HG03196 (cell line): ENCODE results near the gene AKT3.

Experiments
- ATAC-seq: cut with Tn5 transposase; IDR thresholded peaks from one replicate; pipeline ENCODE4 v1.9.1; 2021; ENCODE audit not compliant: unreplicated experiment

The AKT3 gene

DNA sequence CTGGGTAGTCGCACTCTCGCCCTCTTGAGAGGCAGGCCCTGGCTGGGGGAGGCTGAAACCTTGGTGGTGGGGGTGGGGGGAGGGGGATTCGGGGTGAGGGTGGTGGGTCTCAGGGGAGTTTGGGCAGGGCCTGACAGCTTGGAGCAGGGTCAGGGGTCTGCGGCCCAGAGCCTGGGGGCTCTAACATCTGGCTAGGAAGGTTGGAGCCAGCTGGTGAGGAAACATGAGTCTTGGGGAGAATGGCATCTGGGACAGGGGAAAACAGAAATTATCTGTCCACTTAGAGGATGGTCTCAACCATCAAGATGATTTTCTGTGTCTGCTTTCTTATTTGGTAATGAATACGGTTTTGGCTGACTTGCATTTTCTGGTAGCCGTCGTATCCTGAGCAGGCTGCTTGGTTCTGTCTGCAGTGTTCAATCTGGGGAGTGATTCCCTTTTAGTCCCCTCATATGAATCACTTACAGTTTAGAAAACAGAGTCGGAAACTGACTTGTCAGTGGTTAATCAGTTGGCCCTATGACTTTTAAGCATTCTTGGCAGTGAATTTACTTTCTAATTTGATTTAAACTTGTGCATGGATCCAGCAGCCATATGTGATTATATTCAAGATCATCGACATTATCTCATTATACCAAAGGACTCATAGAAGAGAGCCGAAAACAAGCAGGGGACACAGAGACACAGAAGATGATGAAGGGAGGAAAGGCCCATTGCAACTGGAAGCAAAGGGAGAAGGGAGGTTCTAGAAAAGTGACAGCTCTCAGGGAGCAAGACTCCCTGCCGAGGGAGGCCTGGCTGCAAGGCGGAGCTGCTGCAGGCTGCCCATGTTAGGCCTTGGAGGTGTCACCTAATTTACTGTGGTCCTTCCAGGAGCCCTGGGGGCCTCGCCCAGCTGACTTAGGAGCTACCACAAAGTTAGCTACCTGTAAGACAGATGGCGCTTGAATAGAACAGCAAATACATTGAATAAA lies 356.6 kb downstream of the AKT3 start:
- no peak for ATAC-seq

DNA sequence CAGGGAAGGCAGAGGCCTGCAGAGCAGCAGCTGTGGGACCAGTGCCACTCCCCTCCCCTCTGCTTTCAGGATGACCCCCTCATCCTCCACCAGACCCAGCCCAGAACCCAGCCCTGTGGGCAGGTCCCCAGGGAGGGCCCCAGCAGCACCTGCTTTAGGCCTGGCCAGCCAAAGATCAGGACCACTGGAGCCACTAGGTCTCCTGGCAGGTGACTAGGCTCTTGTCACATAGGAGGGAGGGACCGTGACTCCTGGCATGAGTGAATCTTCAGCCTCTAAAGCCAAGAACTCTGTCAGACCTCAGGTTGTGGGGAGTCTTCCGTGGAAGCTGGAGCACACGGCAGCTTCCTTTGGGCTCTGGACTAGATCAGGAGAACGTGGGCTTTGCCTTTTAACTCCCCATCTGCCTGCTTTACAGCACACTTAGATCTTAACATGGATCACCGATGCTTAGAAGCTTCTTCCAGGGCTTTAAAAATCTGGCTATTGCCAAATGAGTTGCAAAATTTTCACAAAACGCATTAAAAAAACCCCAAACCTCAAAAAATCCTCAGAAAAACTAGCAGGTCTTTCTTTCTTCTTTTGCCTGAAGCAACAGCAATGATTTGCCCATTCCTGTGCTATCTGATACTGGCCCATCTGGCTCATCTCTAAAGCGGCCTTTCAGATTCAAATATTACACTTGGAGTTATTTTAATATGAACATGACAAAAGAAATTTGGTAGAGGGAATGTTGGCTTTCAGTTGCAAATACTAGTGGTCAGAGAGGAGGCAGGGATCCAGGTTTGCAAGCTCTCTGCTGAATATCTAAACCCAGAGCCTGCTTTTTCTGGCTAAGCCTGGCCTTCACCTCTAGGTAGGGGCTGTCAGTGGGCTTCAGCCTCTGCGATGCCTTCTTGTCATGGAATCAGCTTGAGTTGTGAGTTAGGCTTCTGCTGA lies 359.0 kb downstream of the AKT3 start:
- ATAC-seq: no peak

DNA sequence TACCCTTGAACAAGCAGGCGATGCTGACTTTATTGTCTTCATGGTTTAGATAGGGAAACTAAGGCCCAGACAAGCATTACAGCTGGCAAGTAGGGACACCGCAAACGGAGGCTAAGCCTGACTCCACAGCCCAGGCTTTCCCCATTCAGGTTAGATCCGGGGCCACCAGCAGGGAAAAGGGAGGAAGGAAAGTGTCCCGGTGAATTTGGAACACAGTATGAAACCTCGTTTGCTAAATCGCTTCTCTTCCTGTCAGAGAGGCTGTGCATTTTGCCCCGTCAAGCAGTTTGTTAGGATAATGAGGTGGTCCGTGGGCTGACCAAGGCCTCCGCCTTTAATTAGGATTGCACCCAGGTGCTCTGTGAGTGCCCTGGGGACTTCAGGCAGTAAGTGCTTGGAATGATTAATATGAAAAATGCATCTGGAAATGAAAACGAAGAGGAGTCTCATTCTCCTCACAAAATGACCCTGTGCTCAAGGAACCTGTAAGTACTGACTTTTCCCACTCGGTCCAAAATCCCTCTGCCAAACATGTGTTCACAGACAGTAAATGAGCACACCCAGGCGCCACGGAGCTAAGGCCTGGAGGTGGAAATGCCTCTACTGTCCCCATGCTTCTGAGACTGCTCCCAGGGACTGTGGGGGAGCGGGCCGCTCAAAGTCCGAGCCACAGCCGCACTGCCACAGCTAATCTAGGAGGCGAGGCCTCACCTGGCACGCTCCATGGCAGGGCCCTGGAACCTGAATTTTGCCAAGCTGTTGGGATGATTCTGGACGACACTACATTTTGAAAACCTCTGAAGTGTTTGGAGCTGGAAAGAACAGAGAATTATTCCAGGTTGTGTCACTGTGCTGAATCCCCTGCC lies 360.1 kb downstream of the AKT3 start:
- ATAC-seq: no peak

DNA sequence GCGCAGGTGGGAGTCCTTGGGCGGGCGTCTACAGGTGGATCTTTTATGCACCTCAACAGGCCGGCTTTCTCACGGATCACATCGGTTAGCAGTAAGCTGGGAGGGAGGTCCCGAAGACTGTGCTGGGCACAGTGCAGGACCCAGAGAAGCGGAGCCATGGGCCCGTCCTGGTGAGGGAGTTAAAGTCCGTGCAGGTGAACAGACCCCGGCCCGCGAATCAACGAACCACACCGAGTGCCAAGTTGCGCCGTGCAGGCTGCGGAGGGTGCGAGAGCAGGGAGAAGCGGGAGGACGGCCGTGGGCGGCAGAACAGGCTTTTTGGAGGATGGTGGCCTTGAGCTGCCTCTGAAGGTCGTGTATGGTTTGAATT lies 360.9 kb downstream of the AKT3 start:
- no peak for ATAC-seq

DNA sequence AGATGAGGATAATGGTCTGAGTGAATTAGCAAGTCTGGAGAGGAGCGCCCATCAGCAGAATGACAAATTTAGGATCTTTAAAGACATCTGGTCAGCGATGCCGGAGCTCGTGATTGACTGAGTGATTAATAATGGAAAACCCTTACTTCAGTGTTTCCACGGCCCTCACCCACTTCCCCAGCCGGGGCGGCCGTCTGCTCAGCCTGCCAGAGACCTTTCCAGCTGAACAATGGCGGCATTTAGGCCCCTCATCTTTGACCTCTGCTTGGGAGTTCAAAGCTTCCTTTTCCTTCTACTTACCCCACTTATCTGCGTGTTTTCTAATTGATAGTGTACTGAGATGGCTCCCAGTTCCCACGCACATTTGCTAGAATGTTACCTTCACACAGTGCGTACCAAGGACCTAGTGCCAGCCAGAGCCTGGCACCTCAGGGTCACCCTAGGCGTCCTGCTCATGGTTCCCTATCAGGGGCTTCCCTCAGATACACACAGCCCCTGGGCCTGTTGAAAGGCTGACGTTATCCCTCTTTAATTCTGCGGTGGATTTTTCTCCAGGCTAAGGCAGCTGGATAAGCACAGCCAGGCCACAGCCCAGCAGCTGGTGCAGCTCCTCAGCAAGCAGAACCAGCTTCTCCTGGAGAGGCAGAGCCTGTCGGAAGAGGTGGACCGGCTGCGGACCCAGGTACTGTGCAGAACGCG lies 361.4 kb downstream of the AKT3 start:
- no peak for ATAC-seq

DNA sequence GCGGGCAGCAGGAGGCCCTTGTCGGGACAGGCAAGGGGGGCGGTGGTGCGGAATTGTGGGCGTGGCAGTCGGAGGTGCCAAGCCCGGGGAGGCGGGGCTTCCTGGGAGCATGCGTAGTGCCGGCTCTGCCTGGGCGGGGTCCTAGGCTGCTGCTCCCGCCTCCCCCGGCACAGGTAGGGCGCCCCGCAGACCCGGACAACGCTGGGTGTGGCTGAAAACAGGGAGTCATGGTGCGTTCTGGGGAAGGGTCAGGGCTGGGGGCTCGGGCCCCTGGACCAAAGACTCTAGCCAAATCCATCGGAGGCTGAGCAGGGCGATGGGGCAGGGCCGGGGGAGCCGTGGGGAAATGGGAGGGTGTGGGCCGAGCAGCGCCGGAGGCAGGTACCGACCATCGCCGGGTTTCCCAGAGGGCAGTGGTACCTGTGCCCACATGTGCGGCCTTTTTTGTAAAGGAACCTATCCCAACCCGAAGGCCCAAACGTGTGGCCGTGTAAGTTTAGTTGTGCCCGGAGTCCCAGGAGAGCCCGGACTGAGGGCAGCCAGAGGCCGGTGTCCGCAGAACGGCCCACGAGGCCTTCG lies 362.3 kb downstream of the AKT3 start:
- ATAC-seq: no peak

DNA sequence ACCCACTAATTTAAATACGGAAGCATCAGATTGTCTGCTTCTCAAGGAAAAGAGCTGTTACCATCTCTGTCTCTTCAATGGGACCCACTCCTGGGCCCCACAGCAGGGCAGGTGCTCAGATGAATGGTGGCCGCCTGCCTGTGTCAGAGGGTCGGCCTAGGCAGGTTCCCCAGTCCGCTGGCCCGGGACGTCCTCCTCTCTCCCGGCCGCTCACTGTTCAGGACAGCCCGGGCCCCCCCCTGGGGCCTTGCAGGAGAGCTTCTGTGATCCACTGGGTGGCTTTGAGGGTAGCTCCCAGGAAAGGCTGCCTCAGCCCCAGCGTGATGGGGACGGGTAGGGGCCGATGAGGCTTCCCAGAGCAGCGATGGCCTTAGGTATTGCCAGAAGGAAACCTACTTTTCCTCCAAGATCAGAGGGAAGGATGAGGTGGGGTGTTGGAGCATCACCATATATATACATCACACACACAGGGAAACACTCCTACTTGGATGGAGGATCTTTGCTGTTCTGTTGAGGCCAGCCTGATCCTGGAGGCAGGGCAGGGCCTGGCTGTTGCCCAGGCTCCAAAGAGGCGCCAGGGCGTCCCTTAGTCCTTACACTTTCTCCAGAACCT lies 362.9 kb downstream of the AKT3 start:
- no peak for ATAC-seq

DNA sequence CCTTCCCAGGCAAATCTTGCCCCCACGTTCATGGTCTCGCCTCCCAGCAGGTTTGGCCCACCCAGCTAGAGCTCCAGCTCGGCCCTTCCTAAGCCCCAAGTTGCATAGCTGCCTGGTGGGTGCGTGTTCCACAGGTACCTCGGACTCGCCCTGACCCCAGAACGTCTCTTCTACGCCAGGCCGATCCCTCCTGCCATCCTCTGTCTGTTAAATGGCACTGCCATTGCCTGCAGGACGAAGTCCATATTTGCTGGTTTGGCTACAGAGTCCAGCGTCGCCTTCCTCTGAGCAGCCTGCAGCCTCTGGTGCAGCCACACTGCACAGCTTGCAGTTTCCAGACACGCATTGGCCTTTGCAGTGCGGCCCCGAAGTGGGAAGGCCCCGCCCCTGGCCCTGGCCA lies 366.1 kb downstream of the AKT3 start:
- no peak for ATAC-seq

DNA sequence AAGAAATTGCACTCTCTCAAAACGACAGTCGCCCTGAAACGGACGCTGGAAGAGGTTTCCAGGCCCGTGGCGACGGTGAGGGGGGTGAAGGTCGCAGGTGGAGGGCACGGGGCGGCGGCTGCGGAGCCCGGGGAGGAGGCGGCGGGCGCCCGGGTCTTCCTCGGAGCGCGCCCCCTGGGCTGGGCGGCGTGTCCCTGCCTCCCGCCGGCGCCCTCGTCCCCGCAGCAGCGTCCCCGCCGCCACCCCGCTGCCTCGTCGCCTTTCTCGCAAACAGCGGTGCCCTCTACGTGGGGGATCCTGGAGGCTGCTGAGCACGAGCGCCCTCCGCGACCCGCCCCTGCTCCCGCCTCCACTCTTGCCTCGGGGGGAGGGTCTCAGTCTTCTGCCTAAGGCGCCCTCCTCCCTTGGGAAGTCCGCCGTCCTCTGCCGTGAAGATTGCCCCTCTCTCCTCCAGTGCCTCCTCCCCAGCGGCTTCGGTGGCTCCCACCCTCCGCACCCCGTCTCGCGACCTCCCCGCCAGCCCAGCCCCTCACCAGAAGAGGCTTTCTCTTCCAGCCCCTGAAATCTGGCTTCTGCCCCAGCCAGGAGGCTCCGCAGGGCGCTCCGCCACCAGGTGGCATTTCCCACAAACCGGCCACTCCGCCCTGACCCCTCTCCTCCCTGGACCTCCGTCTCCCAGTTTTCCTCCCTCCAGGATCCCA lies 366.8 kb downstream of the AKT3 start:
- no peak for ATAC-seq

DNA sequence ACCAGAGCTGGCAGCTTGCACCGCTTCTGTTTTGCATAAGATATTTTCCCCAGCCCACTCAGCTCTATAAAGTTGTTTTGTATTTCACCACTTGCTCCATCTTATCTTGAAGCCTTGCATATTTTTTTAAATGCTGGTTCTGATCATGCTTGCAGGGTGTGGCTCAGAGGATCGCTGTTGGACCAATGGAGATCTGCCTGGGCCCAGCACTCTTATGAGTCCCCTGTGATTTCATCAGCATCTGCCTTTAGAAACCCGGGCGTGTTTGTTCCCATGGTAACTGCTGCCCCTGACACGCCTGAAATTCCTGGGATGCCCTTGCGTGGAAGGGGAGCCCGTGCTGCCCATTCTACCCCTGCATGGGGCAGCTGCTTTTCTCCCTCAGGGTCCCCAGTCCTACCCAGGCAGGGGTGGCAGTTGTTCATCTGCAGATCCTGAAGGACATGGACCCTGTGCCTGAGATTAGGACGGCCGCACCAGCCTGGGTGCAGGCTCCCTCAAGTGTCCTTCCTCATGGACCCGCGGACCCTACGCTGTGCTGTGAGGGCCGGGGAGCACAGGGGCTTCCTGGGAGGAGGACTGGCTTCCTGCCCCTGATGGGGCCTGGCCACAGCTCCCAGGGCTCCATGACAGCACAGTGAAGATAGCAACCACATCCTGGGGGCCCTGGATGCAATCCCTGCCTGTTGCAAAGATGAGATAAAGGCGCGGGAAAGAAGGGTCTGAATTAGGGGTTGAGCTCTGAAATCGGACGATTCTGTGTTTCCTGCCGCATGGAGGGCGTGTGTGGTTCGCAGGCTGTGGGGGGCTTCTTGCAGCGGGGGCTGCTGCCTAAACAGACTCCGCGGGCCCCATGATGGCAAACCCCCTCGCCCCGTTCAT lies 367.7 kb downstream of the AKT3 start:
- no peak for ATAC-seq

DNA sequence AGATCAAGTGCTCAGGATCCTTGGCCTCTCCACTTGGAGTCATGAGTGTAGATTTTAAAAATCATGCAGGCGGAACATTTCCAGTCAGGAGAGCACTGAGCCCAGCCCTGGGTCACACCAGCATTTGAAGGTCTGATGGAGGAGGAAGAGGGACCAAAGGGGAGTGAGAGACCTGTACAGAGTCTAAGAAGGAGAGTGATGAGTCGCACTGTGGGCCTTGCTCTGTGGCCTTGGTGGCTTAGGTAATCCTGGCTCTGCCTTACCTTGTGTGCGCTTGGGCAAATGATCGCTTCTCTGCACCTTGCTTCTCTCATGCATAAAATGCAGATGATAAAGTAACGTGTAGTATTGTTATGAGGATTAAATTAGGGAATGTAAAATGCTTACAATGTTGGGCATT lies 368.9 kb downstream of the AKT3 start:
- no peak for ATAC-seq

DNA sequence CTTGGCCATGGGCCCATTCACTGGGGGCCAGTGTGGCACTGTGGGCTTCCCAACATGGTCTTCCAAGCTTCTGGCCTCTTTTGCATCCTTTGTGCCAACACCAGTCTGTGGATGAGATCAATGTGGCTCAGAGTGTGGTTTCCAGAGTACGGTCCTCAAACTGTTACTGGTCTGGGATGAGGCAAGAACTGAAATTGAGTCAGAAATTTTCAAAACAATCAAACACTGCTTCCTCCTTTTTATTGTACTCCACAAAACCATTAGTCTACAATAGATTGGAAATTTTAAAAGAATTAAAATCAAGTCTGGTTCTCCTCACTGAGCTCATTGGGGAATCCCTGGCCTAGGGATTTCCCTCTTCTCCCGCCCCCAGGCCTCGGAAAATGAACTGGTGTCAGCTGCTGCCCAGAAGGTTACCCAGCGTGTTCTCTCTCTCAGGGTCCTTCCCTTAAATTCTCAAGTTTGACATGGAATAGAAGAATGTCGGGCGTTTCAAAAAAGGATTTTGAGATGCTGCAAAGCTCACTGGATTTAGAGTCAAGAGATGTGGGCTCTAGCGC lies 372.2 kb downstream of the AKT3 start:
- no peak for ATAC-seq

DNA sequence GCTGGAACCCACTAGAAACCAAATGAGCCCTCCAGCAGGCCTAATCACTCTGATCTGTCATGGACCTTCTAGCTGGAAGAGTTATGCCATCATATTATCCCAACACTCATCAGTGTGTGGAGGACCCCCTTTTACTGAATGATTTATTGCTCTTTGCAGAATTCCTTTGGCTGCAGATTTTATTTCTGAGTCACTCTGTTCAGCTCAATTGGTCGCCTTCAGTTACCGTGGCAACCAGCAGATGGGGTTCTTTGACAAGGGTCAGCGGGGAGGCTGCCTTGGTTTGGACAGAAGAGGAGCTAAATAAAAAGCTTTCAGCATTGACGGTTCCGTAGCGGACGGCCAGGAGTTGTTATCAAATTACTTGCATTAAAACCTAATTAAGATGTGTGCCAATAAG lies 374.1 kb downstream of the AKT3 start:
- no peak for ATAC-seq

DNA sequence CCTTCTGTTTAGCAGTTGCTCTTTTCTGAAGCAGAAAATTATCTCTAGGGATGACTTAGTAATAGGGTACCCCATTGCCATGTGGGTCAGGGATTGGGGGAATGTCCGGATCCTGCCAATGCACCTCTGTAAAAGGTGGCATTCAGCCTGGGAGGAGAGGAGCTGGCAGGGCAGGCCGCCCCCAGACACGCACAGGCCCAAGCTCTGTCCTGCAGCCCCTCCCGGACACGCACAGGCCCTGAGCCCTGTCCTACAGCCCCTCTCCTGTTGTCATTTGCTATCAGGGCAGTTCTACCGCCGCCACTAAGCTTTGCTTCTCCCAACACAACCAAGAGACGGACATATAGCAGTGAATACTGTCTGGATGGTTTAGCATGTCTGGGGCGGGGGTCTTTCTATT lies 375.1 kb downstream of the AKT3 start:
- ATAC-seq: no peak

DNA sequence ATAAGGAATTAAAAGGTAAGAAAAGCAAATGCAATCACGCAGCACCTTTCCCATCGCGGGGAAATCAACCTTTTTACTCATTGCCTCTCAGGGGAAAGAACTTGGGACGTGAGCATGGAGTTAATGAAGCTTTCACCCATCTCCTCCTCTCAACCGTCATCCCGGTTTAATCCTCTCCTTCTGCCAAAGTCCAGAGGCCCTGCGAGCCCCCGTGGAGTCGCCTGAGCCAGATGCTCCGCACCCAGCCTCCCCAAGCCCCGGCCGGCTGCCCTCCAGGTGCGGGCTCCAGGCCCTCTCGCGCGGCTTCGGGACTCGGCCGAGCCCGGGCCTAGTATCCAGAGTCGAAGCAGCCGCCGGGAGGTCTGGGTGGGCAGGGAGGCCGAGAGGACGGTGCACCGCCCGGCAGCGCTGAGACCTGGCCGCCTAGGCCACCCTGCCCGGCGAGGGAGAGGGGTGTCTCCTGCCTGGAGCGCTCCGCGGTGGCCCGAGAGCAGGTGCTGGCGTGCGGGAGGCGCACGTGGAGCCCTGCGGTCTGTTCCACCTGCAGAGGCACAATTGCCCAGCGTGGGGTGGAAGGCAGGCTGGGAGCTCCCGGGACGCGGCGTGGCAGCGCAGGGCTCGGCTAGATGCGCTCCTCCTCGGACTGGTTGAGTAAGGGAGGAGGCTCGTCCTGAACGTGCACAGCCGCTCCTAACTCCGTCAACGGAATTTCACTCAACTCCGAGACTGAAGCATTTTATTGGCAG lies 375.7 kb downstream of the AKT3 start:
- ATAC-seq: no peak

DNA sequence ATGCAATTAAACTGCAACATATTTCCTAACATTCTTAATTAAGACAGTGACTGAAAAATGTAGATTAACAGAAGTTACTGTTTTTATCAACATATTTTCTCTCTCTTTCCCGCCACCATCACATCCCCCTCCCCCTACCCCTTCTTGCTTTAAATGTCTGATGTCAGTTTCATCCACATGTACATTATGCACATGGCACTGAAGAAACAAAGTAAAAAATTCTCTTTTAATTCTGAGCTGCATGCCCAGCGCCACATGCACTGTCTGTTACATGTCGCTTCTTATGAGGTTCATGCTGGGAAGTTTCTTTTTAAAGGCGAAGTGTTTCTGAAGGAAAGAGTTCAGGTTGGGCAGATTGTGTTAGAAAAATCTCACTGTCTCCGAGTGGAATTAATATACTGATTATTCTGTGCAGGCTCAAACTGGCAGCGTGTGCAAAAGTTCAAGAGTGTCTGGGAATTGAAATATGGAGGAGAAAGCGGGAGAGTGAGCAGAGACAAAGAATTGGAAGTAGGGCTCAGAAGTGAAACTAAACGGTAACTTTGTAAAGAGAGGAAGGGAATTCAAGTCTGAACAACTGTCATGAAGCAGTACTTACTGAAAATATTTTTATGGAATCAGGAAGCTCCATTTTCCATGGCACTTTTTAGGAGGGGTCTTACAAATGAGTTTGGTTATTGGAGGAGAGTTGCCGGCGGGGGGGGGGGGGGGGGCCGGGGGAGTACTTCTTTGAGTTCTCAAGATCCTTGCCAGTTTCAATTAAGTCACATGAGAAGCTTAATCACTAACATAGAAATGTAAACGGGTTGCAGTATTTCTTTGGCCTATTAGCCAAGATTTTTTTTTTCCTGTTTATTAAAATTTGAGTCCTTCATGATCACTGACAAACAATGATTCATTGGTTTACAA lies 376.6 kb downstream of the AKT3 start:
- no peak for ATAC-seq
